GM13977 (cell line): ENCODE results near the gene ADCY6.

Experiments
- DNase-seq: peaks from one replicate; pipeline ENCODE4 v3.0.0; 2012; ENCODE audit warnings: low spot score
- in situ Hi-C: fragments of 300-500 bp; cut with MboI; formaldehyde crosslinking; loops from one replicate; pipeline ENCODE4 v1.12.0; 2022; ENCODE audit warnings: low sequenced_read_pairs, low pct_unique_long_range_greater_than_20kb, mixed read lengths, inconsistent platforms; ENCODE audit not compliant: unreplicated experiment
- TF ChIP-seq, protein P1 (sequence below): IDR thresholded peaks from 2 replicates; pipeline ENCODE4 v1.5.1; 2012; ENCODE audit warnings: mild to moderate bottlenecking, control low read depth; ENCODE audit not compliant: insufficient read depth; ENCODE audit errors: extremely low read depth, missing control alignments

ADCY6 gene

DNA sequence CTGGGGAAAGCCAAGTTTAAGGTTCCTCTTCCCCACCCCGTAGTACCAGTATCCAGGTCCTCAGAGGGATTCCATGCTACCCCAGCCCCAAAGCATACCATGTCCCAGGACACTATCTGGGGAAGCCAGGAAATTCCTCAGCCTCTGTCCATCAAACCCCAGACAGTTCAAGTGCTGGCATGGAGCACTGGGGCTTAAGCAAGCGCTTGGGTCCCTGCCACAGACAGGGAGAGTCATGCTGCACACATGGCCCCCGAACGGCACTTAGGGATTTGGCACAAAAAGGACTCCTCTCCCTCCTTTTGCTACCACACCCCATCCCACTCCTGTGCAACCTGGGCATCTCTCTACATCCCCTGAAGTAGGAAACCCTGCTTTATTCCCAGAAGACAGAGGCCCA is 21.8 kb downstream of the ADCY6 start:
- in situ Hi-C loops = no loop called here
- DNase-seq = no peak
- TF ChIP-seq, protein P1, sequence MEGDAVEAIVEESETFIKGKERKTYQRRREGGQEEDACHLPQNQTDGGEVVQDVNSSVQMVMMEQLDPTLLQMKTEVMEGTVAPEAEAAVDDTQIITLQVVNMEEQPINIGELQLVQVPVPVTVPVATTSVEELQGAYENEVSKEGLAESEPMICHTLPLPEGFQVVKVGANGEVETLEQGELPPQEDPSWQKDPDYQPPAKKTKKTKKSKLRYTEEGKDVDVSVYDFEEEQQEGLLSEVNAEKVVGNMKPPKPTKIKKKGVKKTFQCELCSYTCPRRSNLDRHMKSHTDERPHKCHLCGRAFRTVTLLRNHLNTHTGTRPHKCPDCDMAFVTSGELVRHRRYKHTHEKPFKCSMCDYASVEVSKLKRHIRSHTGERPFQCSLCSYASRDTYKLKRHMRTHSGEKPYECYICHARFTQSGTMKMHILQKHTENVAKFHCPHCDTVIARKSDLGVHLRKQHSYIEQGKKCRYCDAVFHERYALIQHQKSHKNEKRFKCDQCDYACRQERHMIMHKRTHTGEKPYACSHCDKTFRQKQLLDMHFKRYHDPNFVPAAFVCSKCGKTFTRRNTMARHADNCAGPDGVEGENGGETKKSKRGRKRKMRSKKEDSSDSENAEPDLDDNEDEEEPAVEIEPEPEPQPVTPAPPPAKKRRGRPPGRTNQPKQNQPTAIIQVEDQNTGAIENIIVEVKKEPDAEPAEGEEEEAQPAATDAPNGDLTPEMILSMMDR = no peak

GRCh38 chr12:48765753-48766162 is 23.1 kb downstream of the ADCY6 start:
- no peak for DNase-seq
- in situ Hi-C loops = no loop called here
- TF ChIP-seq, protein P1 = no peak

GRCh38 chr12:48764521-48764920 is 24.4 kb downstream of the ADCY6 start:
- no peak for DNase-seq
- TF ChIP-seq, protein P1 = no peak
- in situ Hi-C loops = no loop called here

DNA sequence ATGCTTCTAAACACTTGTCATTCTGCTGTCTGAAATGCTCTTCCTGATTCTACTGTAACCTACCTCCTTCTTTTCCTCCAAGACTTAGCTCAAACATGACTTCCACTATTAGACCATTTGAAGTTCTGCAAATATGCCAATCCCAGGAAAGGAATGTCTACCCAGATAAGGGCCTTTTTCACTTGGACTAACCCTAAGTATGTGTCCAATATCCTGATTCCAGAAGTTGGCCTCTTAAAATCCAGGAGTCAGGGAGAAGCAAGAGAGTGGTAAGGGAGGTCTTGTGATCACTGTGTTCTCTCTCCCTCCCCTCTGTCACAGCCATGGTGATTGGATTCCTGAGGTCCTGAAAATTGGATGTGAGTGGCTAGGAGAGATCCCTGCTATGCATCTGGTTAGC is 30.2 kb downstream of the ADCY6 start:
- DNase-seq = no peak
- in situ Hi-C loops = no loop called here
- TF ChIP-seq, protein P1 = no peak

DNA sequence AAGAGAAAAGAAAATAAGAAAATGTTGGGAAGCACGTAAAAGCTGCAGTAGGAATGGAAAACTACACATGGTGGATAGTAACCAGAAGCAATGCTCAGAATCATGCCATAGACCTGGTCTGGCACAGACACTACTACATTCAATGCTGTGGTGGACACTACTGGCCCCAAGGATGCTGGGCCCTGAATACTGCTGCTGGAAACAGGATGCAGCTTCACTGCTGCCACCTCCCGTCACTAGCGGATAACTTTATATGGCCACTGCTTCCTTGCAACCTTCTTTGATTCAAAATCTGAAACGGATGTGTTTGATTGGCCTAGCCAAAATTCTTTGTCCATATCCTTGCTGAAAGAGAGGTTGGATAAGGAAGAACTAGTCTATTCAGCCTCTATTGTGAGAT is 30.7 kb downstream of the ADCY6 start:
- no peak for DNase-seq
- in situ Hi-C loops = no loop called here
- TF ChIP-seq, protein P1 = no peak

- TF ChIP-seq, protein P1 = no peak
- in situ Hi-C loops = no loop called here
- no peak for DNase-seq
Observed at GRCh38 chr12:48750769-48751356, 38.0 kb downstream of the ADCY6 start.
